ENCODE results near the gene OR2V1. TPM values are rescaled to one million over a fixed set of nuclear protein-coding genes. Genes with fewer than 3 reads are reported as not detected.
"Not testable (repeated sequence)": the region's sequence is repeated elsewhere in the genome, so short reads cannot be mapped to it uniquely, and the experiment has no call there.

Gene OR2V1, protein sequence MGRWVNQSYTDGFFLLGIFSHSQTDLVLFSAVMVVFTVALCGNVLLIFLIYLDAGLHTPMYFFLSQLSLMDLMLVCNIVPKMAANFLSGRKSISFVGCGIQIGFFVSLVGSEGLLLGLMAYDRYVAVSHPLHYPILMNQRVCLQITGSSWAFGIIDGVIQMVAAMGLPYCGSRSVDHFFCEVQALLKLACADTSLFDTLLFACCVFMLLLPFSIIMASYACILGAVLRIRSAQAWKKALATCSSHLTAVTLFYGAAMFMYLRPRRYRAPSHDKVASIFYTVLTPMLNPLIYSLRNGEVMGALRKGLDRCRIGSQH
- not detected for total RNA-seq
- long read RNA-seq = 0 reads

DNA sequence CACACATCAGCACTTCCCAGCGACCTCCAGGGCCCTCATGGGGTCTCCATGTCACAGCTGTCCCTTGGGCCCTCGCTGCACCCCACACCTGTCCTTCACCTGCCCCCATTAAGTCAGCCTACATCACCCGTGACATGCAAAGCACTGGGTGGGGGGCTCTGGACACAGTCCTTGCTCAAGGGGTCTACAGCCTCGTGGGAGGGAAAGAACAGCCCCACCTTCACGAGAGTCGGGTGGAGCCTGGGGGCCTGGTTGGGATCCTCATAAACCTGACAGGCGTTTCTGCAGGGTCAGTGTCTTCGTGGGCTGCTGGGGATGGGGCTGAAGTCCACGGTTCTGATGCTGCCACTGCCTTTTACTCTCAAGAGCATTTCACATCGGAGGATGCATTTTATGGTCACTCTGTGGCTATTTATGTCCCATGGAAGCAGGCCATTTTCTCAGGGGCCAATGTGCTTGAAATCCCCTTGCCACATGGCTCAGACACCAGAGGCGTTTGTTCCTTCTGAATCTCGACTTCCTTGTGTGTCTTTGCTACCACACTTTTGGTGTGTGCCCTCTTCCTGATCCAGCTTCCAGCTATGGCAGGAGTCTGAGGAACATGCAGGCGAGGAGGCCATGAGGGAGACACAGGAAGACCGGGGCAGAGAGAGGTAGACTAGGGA is at the start of gene OR2V1:
Gene OR2V1, minus strand, starts transcription at position 338 of the 665 bp plus-strand sequence. CDS start 5,865 bp downstream, outside the sequence.
- intact Hi-C loops (cut with DNase I) = no loop called here
- no peak for ATAC-seq
- DNase-seq (ENCODE audit: missing footprints) = peak; percentile 41

DNA sequence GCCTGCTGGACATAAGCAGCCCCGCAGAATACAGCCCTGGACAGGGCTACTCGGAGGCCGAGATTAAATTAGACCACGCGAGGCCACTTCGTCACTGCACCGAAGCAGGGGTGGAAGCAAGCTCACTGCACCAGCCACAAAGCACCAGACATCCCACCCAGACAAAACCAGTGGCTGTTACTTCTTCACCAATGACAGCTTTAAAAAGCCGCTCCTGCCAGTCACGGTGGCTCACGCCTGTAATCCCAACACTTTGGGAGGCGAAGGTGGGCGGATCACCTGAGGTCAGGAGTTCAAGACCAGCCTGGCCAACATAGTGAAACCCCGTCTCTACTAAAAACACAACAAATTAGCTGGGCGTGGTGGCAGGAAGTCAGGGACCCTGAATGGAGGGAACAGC is 46.6 kb upstream of the OR2V1 start:
- ATAC-seq; DNase-seq (ENCODE audit: missing footprints); intact Hi-C loops (cut with DNase I): not testable (repeated sequence)

DNA sequence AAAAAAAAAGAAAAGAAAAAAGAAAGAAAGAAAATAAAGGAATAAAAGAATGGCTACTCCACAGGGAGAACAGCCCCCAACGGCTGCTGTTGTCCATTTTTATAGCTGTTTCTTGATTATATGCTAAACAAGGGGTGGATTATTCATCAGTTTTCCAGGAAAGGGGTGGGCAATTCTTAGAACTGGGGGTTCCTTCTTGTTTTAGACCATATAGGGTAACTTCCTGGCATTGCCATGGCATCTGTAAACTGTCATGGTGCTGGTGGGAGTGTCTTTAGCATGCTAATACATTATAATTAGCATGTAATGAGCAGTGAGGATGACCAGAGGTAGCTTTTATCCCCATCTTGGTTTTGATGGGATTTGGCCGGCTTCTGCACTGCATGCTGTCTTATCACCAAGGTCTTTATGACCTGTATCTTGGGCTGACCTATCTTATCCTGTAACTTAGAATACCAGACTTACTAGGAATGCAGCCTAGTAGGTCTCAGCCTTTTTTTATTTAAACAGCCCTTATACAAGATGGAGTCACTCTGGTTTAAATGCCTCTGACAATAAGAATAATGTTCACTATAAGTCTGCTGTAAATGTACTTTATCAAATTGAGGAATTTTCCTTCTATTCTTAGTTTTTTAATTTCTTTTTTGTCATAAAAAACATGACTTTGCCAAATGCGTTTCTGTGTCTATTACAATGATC is 45.4 kb upstream of the OR2V1 start:
- DNase-seq (ENCODE audit: missing footprints) (no peak), ATAC-seq (no peak)
- intact Hi-C loops (cut with DNase I) = no loop called here

DNA sequence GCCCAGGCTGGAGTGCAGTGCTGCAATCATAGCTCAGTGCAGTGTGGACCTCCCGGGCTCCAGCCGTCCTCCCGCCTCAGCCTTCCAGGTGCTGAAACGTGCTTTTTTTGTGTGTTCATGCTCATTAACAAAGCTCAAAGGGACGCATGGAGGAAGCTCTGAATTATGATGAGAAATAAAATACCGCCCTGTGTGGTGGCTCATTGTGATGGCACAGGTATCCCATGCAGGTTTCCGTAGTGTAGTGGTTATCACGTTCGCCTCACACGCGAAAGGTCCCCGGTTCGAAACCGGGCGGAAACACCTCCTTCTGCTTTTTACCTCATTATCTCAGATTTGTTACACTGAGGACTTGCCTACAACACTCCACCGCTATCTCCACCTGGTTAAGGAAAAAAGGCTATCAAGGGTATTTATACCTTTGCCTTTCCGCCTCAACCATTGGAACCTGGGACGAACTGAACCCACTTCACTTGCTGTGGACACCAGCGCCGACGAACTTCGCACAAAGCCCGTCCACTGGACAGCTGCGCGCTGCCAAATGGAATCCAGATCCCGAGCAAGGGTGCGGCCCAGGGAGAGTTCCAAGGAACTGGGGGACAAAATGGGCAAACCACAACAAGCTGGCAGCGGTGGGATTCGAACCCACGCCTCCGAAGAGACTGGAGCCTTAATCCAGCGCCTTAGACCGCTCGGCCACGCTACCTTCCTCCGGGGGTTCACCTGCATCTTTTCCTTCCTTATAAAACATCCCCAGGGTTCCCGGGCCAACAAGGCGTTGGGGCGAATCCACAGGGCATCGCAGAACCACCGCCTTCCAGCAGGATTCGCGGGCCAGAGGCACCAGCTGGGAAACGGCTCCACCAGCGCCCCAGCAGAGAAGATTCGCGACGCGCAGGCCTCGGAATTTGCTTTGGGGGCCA is 42.7 kb upstream of the OR2V1 start:
- intact Hi-C loops (cut with DNase I) = no loop called here
- ATAC-seq (no peak), DNase-seq (ENCODE audit: missing footprints) (no peak)

DNA sequence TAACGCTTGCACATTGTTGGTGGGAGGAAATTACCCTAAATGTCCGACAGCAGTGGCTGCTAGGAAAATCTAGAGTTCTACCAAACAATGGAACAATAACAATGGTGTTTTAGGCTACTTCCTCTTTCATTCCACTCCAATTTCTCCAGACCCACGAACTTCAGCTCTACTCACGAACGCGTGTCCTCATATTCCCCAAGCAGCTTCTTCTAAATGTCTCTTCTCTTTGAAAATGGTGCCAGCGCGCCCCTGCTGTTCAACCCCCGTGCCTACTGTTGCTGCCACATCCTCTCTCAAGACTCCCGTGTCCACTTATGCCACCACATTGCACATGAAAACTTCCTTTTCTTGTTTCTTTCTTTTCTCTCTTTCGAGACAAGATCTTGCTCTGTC is 42.1 kb upstream of the OR2V1 start:
- ATAC-seq (no peak), DNase-seq (ENCODE audit: missing footprints) (no peak)
- intact Hi-C loops (cut with DNase I) = no loop called here

DNA sequence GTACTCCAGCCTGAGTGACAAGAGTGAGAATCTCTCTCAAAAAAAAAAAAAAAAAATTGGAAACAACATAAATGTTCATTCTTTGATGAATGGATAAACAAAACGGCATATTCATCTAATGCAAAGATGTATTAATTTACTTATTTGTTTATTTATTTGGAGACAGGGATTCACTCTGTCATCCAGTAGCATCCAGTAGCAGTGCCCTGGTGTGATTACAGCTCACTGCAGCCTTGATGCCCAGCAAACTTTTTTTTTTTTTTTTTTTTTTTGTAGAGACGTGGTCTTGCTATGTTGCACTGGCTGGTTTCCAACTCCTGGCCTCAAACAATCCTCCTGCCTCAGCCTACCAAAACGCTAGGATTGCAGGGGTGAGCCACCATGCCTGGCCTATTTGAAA is 40.8 kb upstream of the OR2V1 start:
- DNase-seq (ENCODE audit: missing footprints) = no peak
- intact Hi-C loops (cut with DNase I) = no loop called here
- ATAC-seq = no peak

DNA sequence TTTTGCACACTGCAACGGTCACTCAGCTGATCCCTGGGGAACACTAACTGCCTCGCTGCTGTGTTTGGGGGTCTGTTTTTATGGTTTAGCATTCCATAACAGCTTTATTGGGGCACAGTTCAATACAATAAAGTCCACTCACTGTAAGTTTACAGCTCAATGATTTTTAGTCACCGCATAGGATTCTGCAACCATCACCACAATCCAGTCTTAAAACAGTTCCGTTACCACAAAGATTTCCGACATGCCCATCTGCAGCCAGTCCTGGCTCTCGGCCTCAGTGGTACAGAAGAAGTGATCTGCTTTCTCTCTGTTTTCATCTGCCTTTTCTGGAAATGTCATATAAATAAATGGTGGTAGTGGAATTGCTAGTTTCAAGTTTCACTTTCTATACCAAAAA is 40.0 kb upstream of the OR2V1 start:
- intact Hi-C loops (cut with DNase I) = no loop called here
- no peak for ATAC-seq
- no peak for DNase-seq (ENCODE audit: missing footprints)

DNA sequence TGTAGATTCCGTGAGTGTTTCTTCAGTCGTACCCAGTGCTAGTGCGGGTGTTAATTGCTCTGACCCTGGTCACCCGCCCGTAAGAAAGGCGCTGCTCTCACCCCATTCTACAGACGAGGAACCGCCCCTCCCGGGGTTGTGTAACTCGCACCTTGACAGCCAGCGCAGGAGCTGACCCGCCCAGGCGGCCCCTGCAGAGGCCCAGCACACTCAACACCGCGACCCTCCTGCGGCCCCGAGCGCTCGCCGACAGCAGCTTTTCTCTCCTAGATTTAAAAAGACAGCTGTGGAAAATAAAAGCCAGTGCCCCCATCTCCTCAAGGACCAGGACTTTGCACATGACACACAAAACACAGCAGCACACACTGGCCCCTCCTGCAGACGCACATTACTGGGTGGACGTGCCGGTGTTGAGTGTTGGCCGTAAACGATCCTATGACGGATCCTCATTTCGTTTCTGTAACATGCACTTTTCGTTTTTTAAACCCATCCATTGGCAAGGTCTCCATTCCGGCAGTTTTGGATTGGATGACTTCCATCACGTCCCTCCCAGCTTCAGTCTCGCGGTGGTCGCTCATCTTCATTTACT is 39.4 kb upstream of the OR2V1 start:
- no peak for ATAC-seq
- intact Hi-C loops (cut with DNase I) = no loop called here

DNA sequence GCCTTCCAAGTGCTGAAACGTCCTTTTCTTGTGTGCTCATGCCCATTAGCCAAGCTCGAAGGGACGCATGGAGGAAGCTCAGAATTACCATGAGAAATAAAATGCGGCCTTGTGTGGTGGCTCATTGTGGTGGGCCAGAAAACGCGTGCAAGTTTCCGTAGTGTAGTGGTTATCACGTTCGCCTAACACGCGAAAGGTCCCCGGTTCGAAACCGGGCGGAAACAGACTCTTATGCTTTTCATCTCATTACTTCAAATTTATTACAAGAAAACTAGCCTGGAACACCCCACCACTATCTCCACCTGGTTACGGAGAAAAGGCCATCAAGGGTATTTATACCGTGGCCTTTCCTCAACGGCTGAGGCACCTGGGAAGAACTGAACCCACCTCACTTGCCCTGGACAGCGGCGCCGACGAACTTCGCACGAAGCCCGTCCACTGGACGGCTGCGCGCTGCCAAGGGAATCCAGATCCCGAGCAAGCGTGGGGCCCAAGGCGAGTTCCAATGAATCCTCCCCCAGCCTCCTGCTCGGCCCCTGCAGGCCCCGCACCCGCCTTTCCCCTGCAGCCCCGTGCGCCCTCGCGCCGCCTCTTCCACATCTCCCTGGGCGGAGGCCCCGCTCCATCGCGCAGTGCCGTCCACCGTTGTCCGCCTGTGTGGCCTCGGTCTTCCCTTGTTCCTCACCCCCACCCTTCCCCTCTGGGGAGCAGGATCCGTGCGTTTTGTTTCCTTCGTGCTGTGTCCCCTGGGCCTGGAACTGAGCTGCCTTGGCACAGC is 38.7 kb upstream of the OR2V1 start:
- intact Hi-C loops (cut with DNase I); DNase-seq (ENCODE audit: missing footprints); ATAC-seq: not testable (repeated sequence)

More for the DNA sequence above, 39.4 kb upstream of the OR2V1 start:
- no peak for DNase-seq (ENCODE audit: missing footprints)

DNA sequence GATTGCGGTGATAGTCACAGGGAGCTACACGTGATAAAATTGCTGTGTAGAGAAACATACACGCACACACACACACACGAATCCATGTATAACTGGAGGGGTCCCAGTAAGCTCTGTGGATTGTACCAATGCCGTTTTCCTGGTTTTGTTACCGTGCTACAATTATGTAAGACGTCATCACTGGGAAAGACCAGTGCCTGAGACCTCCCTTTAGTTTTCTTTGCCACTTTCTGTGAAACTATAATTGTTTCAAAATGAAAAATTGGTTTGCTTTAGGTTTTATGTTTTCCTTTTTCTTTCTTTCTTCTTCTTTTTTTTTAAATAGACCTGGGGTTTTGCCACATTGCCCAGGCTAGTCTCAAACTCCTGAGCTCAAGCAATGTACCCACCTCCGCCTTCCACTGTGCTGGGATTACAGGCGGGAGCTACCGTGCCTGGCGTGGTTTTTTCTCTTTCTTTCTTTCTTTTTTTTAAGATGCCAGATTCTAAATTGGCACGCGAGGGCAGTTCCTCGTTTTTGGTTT is 37.7 kb upstream of the OR2V1 start:
- no peak for ATAC-seq
- no peak for DNase-seq (ENCODE audit: missing footprints)
- intact Hi-C loops (cut with DNase I) = no loop called here

DNA sequence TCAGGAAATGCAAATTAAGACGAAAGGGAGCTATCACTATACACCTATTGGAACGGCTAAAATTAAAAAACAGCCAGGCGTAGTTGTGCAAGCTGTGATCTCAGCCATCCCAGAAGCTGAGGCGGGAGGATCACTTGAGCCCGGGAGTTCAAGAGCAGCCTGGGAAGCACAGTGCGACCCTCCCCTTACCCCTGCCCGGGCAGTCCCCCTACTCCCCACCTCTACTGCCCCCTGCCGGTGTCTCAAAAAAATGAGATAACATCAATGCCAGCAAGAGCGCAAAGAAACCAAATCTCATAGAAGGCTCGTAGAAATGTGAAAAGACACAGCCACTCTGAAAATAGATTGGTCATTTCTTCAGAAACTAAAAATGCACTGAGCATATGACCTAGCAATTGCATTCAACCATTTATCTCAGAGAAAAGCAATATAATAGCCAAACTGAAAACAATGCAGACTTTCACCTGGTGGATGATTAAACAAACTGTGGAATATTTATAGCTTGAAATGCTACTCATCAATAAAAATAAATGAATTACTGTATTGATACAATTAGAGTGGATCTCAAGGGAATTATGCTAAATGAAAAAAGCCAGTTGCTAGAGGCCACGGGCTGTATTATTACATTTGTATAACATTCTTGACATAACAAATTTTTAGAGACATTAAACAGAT is 37.0 kb upstream of the OR2V1 start:
- DNase-seq (ENCODE audit: missing footprints) = no peak
- no peak for ATAC-seq
- intact Hi-C loops (cut with DNase I) = no loop called here

DNA sequence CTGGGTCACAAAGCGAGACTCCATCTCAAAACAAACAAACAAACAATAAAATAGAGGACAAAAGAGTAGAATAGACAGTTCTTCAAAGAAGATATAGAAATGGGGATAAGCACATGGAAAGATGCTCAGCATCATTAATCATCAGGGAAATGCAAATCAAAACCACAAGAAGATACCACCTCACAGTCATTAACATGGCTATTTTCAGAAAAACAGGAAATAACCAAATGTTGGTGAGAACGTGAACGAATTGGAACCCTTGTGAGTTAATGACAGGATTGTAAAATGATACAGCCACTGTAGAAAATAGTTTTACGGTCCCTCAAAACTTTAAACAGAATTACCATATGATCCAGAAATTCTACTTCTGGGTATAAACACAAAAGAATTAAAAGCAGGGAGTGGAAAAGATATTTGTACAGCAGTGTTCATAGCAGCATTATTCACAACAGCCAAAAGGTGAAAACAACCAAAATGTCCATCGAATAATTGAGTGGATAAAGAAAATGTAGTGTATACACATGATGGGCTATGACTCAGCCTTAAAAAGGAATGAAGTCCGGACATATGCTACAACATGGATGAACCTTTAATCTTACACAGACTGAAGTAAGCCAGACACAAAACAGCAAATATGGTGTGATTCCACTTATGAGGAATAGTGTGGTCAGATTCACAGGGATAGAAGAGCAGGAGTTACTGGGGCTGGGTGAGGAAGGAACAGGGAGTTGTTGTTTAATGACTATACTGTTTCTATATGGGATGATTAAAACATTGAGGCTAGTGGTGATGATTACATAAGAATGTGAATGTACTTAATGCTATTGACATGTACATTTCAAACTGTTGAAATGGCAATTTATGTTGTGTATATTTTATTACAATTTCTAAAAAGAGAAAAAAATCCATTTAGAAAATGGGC is 36.1 kb upstream of the OR2V1 start:
- DNase-seq (ENCODE audit: missing footprints) (no peak), ATAC-seq (no peak)
- intact Hi-C loops (cut with DNase I) = no loop called here

DNA sequence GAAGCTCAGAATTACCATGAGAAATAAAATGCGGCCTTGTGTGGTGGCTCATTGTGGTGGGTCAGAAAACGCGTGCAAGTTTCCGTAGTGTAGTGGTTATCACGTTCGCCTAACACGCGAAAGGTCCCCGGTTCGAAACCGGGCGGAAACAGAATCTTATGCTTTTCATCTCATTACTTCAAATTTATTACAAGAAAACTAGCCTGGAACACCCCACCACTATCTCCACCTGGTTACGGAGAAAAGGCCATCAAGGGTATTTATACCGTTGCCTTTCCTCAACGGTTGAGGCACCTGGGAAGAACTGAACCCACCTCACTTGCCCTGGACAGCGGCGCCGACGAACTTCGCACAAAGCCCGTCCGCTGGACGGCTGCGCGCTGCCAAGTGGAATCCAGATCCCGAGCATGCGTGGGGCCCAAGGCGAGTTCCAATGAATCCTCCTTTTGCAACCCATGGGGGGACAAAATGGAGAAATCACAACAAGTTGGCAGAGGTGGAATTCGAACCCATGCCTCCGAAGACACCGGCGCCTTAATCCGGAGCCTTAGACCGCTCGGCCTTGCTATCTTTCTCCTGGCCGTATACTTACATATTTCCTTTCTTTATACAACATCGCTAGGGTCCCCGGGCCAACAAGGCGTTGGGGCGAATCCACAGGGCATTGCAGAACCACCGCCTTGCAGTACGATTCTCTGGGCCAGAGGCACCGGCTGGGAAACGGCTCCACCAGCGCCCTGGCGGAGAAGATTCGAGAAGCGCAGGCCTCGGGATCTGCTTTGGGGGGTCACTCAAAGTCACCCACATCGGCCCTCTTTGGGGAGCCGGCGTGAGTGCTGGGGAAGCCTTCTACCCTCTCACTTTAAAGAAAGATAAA is 33.3 kb upstream of the OR2V1 start:
- intact Hi-C loops (cut with DNase I) = no loop called here
- DNase-seq (ENCODE audit: missing footprints) = no peak
- ATAC-seq = no peak

DNA sequence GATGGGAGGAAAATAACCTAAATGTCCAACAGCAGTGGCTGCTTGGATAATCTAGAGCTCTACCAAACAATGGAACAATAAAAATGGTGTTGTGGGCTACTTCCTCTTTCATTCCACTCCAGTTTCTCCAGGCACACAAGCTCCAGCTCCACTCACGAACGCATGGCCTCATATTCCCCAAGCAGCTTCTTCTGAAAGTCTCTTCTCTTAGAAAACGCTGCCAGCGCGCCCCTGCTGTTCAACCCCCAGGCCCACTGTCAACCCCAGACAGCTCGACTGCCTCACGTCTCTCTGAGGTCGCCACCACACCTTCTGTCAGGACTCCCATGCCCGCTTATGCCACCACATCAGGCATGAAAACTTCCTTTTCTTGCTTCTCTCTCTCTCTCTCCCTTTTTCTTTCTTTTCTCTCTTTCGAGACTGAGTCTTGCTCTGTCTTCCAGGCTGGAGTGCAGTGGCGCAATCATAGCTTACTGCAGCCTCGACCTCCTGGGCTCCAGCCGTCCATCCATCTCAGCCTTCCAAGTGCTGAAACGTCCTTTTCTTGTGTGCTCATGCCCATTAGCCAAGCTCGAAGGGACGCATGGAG is 32.6 kb upstream of the OR2V1 start:
- DNase-seq (ENCODE audit: missing footprints) (no peak), ATAC-seq (no peak)
- intact Hi-C loops (cut with DNase I) = no loop called here

All from Right ventricle myocardium inferior (tissue), 1 donor.